NK-92 treated with Interleukin-12 subunit alpha and Interleukin-12 subunit beta, amount 100 ng/mL, for 24 hours (cell line): ENCODE results near the gene SUCLA2.
"Not testable (repeated sequence)": the region's sequence is repeated elsewhere in the genome, so short reads cannot be mapped to it uniquely, and the experiment has no call there.

Experiments
- DNase-seq: peaks from one replicate; lab custom pipeline; 2025; lab: John Stamatoyannopoulos, UW

Gene SUCLA2

GRCh38 chr13:47991859-47992258, 9.2 kb downstream of the SUCLA2 start:
- no peak for DNase-seq

- no peak for DNase-seq
These were observed 10.1 kb downstream of the SUCLA2 start for GRCh38 chr13:47990920-47991466.

- DNase-seq = no peak
These were observed 10.6 kb downstream of the SUCLA2 start for GRCh38 chr13:47990427-47990826.

- no peak for DNase-seq
These were observed 18.0 kb downstream of the SUCLA2 start for GRCh38 chr13:47983070-47983469.

- DNase-seq = no peak
These were observed 24.7 kb downstream of the SUCLA2 start for GRCh38 chr13:47976325-47976724.

GRCh38 chr13:47964863-47965262, 36.2 kb downstream of the SUCLA2 start:
- no peak for DNase-seq

- DNase-seq = no peak
These were observed 38.8 kb downstream of the SUCLA2 start for GRCh38 chr13:47962237-47962636.

- DNase-seq = no peak
These were observed 41.4 kb downstream of the SUCLA2 start for GRCh38 chr13:47959468-47960247.

- DNase-seq = no peak
These were observed 44.0 kb downstream of the SUCLA2 start for GRCh38 chr13:47957073-47957472.

GRCh38 chr13:47955836-47956235, 45.2 kb downstream of the SUCLA2 start:
- no peak for DNase-seq

- no peak for DNase-seq
These were observed 51.3 kb downstream of the SUCLA2 start for GRCh38 chr13:47949799-47950198.

GRCh38 chr13:47945738-47946137, 55.3 kb downstream of the SUCLA2 start:
- DNase-seq = no peak

GRCh38 chr13:47945146-47945545, 55.9 kb downstream of the SUCLA2 start:
- DNase-seq = not testable (repeated sequence)

GRCh38 chr13:47934371-47934770, 66.7 kb downstream of the SUCLA2 start:
- no peak for DNase-seq

- DNase-seq = no peak
These were observed 67.8 kb downstream of the SUCLA2 start for GRCh38 chr13:47932950-47933923.

GRCh38 chr13:47930649-47931165, 70.4 kb downstream of the SUCLA2 start:
- no peak for DNase-seq

GRCh38 chr13:47929156-47929555, 71.9 kb downstream of the SUCLA2 start:
- no peak for DNase-seq

- no peak for DNase-seq
These were observed 84.0 kb downstream of the SUCLA2 start for GRCh38 chr13:47917022-47917574.

GRCh38 chr13:47908197-47908902, 92.7 kb downstream of the SUCLA2 start:
- no peak for DNase-seq

- no peak for DNase-seq
These were observed 96.2 kb downstream of the SUCLA2 start for GRCh38 chr13:47904891-47905290.

GRCh38 chr13:47904241-47904640, 96.8 kb downstream of the SUCLA2 start:
- DNase-seq = no peak
